ENCODE data around the gene TIMM44.
A peak's percentile ranks its signal among the peaks of the same experiment; 100 is the strongest.
"Not testable (repeated sequence)": the region's sequence is repeated elsewhere in the genome, so short reads cannot be mapped to it uniquely, and the experiment has no call there.

TIMM44 gene

DNA sequence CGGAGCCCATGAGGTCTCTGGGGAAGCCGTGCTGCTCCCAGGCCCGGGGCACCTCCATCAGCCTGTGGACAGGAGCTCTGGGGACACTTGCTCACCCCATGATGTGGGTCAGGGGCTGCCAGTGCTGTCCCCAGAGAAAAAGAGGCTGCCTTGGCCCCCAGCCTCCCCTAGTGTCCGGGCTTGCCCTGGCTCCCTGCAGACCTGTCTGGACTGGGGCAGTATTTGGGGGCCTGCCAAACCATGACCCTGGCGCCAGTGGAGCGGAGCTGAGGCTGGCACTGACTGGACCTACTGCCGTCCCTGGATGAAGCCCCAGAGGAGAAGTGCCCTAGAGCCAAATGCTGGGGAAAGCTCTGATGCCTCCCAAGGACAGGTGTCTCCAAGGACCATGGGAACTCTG, 31.6 kb upstream of the TIMM44 start:
- no peak for DNase-seq

DNA sequence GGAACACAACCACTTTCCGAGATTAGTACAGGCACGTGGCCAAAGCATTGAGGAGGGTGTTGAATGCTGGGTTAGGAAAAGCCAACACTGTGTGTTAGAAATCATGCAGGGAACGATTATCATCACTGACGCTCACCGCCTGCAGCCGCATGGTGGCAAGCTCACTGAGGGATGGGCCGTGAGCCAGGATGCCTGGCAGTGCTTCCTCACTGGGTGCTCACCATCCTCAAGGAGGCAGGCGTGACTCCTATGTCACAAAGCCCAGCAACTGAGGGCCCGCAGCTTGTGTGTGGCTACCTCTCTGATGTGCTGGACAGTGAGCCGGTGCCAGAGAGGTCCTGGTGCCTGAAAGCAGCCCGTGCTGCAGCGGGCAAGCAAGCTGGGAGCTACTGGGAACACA, 30.4 kb upstream of the TIMM44 start:
- DNase-seq: no peak

DNA sequence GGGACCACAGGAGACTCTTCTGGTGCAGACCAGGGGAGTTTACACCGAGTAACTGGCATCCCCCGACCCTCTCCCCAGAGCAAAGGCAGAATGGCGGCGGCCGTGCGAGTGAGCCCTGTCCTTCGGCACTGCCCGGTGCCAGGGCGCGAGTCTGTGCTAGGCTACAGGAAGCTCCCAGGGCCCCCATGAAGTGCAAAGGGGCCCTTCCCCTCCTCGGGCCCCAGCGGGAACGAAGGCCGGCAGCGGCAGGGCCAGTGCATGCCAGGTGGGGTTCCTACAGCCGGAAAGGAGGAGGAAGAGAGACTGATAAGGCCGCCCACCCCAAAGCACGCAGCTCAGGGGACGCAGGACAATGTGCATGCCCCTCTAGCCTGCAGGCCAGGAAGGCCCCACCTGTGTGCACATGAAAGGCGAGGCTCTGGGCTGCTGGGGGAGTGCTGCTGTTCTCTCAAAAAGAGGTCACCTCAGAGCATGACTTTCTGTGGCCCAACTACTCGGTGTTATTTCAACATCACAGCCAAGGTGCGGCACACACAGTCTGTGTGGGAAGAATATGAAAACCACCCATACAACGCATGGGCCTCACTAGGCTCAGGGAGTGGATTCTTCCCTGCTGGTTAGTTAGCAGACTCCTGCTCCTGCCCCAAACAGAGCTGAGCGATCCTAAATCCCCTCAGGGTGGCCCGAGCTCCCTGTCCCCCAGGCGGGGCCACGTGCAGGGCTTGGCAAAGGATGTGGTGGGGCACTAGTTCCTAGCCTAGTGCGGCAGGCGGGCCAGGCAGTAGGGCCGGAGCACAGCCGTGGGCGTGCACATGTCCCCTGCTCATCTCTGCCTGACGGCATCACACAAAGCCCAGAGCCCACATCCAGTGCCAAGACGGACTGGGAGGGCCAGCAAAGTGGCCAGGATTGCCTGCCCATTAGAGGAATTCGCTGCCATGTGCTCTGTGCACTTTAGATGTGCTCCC, 28.4 kb upstream of the TIMM44 start:
- no peak for DNase-seq

DNA sequence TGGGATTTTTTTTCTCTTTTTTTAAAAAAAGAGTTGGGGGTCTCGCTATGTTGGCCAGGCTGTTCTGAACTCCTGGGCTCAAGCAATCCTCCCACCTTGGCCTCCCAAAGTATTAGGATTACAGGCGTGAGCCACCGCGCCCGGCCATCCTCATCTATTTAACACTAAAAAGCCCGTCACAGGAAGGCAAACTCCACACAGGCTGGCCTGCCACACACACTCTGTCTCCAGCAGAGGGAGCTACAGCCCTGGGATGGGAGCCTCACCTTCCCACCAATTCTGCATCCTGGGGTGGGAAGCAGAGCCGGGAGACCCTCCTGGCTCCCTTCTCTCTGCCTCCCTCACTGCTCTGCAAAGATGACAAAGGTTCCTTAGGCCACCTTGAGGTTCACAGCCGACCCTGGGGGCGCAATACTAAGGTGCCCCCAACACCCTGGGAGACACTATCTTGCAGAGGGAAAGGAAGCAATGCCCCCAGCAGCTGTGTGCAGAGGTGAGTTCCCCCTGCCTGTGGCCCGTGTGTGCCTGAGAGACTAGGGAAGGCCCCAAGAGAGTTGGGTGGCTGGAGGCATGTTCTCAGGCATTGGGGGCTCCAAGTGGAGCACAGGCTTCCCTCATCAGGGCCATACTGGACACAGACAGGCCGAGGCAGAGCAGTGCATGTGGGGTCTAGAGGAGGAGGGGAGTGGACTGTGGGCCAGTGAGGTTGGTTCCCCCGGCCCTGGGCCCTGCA, 27.4 kb upstream of the TIMM44 start:
- peak; percentile 42 for DNase-seq

DNA sequence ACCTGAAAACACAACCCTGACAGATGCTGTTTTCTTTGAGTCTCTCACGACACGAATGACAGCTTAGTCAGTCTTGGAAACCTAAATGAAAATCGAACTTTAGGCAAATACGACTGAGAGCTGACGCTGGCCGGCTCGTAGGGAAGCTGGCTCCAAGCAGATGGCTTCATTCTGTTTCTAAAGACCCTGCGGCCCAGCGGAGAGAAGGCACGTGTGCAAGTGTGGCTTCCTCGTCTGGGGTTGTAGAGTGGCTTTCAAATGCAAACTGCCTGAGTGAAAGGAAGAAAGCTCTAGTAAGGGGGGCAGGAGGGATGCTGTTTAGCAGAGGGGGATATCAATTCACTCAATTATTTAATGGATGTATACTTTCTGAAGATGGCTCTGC, 26.1 kb upstream of the TIMM44 start:
- DNase-seq: no peak

DNA sequence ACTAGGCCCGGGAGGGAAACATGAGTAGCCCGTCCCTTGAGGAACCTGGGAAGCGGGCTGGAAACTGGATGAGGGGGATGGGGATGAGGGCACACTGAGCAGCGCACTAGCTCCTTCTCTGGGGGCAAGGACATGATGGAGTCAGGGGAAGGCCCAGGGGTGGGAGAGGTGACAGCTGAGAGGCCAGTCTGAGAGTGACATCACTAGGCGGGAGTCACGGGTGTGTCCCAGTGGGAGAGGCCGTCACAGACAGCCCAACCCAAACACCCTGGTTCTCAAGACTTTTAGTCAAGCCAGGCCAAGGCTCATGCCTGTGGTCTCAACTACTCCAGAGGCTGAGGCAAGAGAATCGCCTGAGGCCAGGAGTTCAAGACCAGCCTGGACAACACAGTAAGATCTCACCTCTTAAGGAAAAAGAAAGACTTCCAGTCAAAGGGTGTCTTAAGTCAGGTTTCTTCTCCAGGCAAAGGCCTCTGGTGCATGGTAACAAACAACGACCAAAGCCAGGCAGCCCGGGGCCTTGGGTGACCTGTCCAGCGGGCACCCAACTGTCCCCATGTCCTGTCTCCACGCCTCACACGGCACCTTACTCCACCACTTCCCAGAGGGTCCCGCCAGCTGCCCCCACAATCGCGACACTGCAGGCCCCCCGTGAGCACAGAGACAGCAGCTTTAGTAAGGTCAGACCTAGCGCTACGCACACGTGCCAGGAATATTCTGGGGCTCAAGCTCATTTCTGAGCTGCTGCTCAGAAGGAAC, 25.5 kb upstream of the TIMM44 start:
- no peak for DNase-seq

DNA sequence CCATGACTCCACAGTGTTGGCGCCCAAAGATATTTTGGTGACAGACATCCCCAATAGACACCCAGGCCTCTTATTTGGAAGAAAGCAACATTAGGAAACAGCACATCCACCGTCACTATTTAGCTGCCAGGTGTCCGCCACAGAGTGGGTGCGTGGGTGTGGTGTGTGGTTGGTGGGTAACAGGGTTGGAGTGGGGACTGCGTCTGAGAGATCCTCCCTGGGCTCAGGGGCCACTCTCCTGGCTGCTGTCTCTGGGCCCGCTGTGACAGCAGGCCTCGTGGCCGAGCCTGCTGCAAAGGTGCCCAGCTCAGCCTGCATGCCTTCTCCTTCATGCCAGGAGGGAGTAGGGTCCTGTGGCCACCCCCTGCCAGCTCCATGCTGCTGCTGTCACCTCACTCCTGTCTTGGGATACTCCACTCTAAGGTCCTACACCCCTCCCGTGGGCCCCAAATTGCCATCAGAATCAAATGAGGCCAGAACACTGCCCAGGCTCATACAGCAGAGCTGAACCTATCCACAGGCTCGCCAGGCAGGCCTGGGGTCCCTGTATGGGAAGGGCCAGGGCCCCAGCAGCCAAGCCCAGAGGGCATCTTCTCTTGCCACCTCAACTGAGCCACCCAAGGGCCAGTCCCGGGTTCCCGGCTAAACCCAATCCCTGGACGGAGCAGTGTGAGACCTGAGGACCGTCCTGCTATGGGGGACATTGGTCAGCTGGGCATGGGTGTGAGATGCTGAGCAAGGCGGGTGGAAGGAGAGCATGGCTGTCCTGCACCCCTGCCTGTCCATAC, 24.7 kb upstream of the TIMM44 start:
- DNase-seq: no peak

DNA sequence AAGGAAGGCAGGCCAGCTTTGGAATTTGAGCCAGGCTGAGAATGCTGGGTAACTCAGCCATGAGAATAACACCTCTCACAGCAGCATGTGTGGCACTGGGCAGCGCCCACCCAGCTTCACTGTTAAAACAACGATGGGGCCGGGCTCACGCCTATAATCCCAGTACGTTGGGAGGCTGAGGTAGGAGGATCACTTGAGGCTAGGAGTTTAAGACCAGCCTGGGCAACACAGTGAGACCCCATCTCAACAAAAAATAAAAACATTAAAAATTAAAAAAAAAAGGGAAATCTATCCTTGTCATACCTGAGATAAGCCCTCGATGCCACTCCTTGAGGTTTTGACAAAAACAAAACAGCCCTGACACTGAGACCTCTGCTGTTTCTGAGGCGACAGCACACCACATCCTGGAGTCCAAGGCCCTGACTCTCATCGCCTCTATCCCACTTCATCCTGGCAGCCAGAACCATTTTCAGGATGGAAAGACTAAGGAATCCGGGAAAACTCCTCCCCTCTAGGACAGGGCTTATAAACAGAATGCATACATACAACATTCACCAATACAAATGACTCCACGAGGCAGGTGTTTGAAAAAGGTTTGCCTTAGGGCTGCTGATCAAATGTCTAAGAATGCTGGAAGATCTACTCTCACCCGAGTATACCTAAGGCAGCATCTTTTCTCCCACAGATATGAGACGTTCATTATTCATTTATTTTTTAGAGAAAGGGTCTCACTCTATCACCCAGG, 22.6 kb upstream of the TIMM44 start:
- no peak for DNase-seq

DNA sequence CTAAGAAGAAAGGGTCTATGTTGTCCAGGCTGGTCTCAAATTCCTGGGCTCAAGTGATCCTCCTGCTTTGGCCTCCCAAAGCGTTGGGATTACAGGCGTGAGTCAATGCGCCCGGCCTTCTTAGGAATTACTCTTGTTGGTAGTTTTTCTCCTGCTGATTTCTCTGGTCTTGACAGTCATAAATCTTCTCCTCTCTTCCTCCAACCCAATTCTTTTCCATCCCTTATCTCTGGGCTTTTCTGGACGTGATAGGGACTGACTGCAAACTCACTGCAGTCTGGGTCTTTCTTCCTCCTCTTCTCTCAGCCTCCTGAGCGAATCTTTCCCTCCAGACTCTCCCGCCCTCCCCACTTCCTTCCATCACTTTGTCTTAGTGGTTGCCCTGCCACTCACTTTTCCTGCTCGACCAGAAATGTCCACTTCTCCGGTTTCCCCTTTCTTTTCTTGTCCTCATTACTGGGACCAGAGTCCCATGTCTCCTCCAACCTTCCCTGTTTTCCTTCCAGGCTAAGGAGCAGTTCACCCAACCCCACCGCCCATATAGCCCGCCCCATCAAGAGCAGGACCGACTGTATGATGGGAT, 21.9 kb upstream of the TIMM44 start:
- DNase-seq: no peak

DNA sequence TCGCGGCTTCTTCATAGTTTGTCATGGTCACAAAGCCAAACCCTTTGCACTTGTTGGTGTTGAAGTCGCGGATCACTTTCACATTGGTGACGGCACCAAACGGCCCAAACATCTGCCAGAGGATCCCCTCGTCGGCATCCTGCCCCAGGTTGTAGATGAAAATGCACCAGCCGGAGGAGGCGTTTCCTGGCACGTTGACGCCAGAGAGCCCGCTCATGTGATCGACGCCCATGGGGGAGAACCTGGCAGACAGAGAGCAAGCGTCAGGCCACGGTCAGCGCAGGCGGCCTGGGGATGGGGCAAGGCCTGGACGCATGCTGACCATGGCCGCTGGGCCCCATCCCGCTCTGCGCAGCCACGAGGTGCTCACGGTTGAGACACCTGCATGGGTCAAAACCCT, 20.1 kb upstream of the TIMM44 start:
- no peak for DNase-seq

DNA sequence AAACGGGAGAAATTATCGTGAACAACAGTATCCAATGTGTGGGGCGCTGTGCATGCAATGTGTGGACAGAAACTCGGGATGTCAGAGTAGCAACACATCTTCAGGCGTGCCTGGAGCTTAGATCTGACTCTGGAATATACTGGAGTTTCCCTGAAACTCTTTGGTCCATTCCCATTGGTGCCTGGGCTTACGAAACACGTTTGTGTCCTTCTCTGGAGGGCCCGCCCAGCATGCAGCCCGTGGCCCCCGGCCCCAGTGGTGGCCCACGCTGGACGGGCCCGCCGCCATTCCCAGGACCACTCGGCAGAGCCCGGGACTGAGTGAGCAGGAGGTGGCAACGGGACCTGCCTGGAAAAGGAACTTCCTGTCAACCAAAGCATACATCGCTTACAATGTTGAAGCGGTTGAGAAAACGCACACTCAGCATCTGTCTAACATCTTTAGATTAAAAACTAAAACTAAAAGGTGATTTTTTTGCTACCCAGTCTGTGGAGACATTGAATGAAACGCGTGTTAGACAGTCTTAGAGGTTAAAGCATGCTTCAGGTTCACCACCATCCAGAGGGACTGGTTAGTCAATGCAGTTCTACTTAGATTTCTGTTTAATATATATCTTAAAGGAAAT, 19.3 kb upstream of the TIMM44 start:
- no peak for DNase-seq

DNA sequence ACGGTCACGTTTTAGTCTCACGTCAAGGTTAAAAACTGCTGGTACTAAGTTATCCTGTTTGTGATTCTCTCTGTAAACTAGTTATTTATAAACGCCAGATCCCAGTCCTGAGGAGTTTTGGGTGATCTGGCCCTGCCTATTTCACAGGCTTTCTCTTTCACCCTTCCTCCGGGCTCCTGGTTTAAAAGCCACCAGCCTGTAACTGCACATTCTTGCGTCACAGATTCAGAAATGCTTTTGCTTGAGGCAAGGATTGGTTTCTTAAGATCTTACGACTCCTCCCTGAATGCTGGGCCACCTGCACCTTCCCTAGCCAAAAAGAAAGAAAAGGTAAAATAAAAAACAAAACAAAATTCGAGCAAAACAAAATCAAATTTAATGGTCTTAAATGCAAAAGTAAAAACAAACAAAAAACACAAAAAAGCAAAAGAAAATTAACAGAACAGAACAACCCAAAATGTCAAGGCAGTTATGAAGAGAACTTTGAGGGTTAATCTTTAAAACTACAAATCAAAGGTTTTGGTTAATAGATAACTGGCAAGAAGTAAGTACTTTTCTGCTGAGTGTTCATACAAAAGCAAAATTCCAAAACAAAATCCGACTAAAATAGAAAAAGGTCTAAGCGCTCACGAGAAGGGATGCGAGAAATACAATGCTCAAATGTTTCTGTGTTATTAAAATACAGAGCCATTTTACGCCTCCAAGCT, 18.6 kb upstream of the TIMM44 start:
- DNase-seq: no peak

DNA sequence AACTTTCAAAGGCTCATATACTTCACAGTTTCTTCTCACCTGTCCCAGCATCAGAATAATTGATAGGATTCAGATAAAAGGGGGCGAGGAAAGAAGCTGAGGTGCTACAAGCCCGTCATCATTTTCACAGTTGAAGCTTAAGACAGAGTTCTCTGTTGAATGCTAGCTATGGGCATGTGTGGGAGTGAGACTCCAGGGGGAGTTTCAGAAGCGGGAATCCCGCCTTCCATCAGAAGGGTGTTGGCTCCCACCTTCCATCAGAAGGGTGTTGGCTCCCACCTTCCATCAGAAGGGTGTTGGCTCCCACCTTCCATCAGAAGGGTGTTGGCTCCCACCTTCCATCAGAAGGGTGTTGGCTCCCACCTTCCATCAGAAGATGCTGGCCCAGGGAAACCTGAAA, 17.6 kb upstream of the TIMM44 start:
- not testable (repeated sequence) for DNase-seq

DNA sequence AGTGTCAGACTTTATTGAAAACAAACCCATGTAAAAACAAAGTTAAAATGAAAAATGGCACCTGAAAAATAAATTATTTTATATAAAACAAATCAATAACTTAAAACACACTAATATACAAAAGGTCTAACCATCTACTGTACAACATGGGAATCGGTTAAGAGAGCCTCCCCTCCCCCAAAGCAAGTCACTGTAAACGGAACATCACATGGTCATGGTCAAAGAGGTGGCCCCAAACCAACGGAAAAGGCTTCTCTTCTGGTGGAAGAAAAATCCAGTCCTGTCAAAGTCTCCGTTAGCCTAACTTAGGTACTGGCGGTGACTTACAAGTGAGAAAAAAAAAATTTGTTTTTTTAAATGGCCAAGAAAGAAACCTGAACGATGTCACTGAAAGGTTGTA, 15.7 kb upstream of the TIMM44 start:
- no peak for DNase-seq

DNA sequence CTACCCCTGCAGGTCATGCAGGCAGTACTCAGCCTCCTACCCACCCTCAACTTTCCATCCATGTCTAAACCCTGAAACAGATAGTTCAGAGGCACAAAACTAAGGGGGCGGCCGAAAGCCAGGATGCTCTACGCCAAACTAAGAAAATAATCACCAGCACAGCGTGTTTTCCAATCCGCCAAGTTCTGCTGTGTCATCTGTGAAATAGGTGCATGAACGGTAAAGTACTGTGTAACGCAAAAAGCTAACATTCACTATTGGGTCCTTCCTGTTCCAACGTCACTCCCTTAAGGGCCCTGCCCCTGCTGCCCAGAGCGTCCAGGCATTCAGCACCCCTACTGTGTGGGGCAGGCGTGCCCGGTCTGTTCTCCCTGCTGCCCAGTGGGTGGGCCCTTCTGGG, 12.2 kb upstream of the TIMM44 start:
- no peak for DNase-seq

DNA sequence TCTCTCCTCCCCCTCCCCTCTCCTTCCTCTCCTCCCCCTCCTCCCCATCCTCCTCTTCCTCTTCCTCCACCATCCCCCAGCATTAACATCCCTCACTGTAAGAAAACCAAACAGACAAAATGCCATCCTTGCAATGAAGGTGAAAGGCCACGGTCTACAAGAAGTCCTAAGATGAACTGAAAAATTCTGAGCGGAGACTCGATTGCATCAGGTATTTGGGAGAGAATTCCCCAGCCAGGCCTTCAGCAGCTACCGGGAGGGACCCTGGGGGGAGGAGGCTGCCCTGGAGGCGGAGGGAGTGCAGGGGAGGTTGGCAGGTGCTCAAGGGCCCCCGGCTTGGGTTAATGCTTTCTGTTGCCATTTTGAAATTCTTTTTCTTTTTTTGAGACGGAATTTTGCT, 10.1 kb upstream of the TIMM44 start:
- no peak for DNase-seq

DNA sequence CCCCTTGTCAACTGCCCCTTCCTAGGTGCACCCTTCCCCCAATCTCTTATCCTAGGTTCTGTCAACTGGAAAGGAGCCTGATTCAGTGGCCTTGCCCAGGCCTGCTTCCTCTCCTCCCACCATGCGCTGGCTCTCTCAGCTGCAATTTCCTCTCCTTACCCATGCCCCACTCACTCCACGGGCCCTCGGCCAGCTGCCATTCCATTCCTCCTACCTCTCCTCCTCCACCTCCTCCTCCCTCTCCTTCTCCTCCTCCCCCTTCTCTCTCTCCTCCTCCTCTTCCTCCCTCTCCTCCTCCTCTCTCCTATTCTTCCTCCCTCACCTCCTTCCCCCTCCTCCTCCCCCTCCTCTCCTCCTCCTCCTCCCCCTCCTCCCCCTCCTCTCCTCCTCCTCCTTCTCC, 9.6 kb upstream of the TIMM44 start:
- DNase-seq: peak; percentile 47

DNA sequence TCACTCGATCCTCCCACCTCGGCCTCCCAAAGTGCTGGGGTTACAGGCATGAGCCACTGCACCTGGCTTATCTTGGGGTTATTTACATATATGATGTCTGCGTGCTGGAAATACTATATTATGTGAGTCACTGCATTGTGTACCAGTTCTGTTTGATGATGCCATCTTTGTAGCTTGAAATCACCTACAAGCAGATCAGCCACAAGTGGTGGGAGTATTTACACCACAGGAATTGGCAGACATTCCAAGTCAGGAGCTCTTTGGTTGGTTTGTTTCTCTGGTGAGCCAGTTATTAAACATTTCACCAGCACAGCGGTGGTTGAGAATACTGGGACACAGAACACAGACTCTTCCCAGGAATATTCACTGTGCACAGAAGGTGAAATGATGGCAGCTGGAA, 4.5 kb upstream of the TIMM44 start:
- DNase-seq: no peak

DNA sequence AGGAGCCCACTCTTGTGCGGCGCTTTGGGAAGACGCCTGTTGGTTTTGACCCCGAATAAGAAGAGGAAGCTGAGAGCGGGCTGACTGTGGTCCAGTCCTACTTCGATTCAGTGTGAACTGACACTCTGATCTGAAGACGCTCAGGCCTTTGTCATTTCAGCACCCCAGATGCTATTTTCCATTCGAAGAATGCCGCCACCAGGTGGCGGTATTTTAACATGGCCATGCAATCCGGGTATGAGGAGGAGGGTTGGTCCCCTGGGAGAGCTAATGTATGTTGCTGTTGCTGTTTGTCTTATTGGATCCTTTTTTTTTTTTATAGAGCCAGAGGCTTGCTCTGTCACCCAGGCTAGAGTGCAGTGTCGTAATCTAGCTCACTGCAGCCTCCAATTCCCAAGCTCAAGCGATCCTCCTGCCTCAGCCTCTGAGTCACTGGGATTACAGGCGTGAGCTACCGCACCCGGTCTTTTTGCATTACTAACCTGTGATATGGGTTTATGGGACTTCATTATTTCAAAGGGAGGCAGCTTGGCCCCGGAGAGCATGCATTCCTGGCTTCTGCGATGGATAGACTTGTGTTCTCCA, 803 bp upstream of the TIMM44 start:
- DNase-seq: peak; percentile 91

DNA sequence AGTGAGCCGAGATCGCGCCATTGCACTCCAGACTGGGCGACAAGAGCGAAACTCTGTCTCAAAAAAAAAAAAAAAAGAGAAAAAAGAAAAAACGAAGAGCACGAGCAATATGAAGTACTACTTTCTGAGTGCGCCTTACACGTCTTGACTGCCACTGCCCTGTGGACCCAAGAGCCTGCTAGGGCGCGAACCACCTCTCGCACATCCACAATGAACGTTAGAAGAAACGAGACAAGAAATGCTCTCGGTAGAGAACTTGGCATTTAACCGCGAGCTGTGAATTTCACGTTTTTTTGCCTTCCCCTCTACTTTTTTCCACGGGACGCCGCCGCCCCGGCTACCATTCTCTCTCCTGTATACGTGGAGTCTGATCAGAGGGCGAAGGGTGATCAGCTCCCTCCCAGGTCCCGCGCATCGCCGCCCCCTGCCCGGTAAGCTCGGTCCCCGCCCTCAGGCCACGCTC, 454 bp downstream of the TIMM44 start:
- no peak for DNase-seq
